GM12872 (cell line): Measurements from ENCODE around the gene SLC35B1.

ENCODE experiments used
- TF ChIP-seq, protein P1 (sequence below): IDR thresholded peaks from 3 replicates; pipeline ENCODE4 v1.5.1; 2011; ENCODE audit warnings: low read depth, mild to moderate bottlenecking, low read length, moderate library complexity; ENCODE audit not compliant: insufficient read depth

The SLC35B1 gene

DNA sequence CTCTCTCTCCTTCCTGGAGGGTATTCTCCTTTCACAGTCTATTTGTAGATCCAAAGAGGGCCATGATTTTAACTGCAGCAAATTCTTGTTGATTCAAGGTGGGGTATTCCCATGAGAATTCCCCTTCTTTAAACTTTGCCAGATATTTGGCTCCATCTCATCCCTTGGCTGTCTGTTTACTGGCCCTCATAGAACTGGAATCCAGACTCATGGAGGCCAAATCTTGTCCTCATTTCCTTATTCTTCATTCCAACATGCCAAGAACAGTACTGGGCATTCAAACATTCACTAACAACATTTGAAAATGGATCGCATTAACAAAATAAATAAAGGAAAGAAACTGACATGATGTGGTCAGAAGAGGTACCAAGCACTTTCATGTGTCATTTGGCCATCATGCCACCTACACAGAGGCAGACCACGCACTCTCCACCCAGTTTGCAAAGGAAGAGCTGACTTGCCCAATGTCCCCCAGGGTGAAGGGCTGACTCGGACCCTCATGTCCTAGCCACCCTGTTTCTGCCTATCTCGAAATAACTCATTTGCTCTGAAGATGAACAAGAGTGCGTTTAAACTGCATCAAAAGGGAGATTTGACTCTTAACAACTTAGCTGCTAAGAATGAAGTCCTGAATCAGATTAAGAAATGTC is 23.1 kb upstream of the SLC35B1 start:
- TF ChIP-seq, protein P1, sequence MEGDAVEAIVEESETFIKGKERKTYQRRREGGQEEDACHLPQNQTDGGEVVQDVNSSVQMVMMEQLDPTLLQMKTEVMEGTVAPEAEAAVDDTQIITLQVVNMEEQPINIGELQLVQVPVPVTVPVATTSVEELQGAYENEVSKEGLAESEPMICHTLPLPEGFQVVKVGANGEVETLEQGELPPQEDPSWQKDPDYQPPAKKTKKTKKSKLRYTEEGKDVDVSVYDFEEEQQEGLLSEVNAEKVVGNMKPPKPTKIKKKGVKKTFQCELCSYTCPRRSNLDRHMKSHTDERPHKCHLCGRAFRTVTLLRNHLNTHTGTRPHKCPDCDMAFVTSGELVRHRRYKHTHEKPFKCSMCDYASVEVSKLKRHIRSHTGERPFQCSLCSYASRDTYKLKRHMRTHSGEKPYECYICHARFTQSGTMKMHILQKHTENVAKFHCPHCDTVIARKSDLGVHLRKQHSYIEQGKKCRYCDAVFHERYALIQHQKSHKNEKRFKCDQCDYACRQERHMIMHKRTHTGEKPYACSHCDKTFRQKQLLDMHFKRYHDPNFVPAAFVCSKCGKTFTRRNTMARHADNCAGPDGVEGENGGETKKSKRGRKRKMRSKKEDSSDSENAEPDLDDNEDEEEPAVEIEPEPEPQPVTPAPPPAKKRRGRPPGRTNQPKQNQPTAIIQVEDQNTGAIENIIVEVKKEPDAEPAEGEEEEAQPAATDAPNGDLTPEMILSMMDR, result no peak

DNA sequence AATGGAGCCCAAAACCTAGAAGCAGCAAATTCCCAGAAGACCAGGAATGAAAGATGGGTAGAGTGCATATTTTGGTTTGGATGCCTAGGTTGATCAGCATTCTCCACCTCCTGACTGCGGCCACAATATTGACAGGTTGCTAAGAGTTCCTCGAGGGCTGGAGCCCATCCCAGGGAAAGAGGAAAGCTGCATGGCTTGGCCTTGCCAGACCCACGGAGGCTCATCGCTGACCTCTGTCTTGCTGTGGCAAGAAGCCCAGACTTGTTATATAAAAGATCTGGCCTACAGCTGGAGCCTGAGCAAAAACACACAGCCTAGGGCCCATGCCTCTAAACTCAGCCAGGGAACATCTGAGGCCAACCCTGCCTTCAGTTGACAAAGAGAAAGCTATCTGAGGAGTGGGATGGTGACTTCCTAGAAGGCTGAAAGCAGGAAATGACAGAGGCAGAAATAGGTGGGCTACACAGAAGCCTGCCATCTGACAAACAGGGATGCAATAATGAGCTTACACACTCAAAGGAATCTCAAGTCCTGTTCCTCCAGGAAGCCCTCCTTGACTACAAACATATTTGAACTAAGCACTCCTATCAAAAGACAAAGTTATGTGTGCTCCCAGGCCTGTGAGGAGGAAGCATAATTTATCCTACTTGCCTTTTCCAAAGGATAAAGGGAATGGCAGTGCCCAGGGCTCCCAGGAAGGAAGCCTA is 22.5 kb upstream of the SLC35B1 start:
- TF ChIP-seq, protein P1, result no peak

DNA sequence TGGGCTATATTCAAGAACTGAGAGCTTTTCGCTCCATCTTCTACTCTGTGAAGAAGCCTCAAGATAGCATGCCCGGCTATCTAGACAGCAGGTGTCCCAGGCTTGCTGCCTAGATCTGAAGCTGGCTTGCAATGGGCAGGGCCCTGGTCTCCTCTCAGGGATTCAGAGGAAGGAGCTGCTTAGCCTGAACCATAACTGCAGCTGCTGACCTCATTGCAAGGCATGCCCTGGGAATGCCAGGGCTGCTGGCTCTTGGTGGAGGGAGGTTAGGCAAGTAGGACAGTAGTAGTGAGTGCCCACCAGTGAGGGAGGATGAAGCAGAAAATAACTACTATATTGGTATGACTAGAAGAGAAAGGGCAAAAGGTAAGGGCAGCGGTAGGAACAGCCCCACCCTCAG is 21.3 kb upstream of the SLC35B1 start:
- TF ChIP-seq, protein P1, result no peak

DNA sequence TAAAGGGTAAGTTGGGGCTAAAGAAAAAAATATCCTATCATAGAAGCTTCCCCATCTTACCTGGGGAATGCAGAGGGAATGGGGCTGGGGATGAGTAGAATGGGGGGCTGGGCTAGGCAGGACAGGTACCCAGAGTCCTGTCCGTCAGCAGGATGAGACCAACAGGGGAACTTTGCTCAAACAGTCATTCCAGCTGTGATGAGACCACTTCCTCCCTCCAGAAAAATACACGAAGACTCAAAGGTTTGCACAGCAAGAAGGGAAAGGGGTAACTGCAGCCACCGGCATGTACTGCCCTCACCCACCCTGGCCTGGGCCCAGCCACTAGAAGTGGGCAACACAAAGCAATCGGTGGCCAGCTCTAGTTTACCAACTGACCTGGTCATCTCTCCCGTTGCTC is 20.7 kb upstream of the SLC35B1 start:
- TF ChIP-seq, protein P1, result no peak

DNA sequence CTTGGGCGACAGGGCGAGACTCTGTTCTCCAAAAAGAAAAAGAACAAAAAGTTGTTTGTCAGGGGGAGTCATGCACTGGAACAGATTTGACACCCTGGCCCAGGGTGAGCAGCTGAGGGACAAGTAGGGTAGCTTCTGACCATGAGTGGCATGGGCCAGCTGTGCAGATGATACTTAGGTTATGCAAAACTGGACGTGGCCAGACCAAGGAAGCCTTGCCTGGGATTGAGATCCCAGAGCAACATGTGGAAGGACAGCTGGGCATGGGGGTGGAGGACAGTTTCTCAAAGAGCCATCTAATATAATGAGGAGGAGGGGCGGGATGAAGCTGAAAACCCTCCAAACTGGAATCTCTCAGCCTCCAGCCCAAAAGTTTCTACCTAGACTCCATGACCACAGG is 19.6 kb upstream of the SLC35B1 start:
- TF ChIP-seq, protein P1, result no peak

DNA sequence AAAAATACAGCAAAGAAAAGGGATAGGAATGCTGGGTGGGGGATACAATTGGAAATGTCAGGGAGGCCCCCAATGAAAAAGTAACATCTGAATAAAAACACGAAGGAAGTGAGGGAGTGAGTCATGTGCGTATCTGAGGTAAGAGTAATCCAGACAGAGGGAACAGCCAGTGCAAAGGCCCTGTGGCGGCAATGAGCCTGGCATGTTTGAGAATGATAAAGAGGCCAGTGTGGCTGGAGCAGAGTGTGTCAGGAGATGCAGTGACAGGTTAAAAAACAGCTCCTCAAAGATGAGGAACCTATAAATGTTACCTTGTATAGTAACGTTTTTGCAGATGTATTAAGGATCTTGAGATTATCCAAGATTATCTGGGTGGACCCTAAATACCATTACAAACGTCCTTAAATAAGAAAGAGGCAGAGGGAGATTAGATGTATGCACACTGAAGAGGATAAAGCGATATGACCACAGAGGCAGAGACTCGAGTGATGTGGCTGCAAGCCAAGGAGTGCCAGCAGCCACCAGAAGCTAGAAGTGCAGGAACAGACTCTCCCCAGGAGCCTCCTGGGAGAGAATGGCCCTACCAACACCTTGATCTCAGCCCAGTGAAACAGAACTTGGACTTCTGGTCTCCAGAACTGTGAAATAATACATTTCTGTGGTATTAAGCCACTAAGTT is 17.8 kb upstream of the SLC35B1 start:
- TF ChIP-seq, protein P1, result no peak

DNA sequence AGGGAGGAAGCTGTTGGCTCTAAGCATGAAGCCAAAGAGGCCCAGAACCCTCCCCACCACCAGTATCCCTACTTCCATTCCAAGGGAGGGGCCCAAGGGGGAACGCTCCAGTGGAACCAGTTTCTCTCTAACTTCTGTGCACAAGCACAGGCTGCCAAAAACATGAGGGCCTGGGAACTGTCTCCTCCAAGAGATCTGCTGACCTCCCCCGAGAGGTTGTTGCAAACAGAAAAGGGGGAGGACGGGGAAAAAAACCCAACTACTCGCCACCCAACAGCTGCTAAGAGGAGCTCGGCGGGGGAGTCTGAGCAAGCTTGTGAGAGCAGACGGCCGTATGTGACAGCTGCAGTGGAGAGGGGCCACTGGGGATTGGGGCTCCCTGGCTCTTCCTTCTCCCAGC is 15.7 kb upstream of the SLC35B1 start:
- TF ChIP-seq, protein P1, result no peak
